ENCODE results near the gene LMNB1. TPM values are rescaled to one million over a fixed set of nuclear protein-coding genes. Genes with fewer than 3 reads are reported as not detected.

The LMNB1 gene
- total and polyA plus RNA-seq, 2 of the 13 experiments (the other 11 are each of a cell fraction or from before 2014, with no cell fraction given), result 12.5 to 159 TPM

GRCh38 chr5:126777975-126778674 lies 1.2 kb downstream of the LMNB1 start (continued):
- TF ChIP-seq CENPX (CRISPR knock-in tag; IDR thresholded peaks at IDR 0.05), result no peak
- TF ChIP-seq STAT5B (CRISPR knock-in tag; IDR thresholded peaks at IDR 0.05), result no peak
- peak; percentile 74; the same call in 1 of the 2 replicates for TF ChIP-seq HOXA3 (CRISPR knock-in tag; IDR thresholded peaks at IDR 0.05)
- TF ChIP-seq PBX2 (CRISPR knock-in tag; IDR thresholded peaks at IDR 0.05), result no peak
- no peak for TF ChIP-seq IKZF1 (IDR thresholded peaks at IDR 0.05)
- no peak for TF ChIP-seq MEF2D (CRISPR knock-in tag; IDR thresholded peaks at IDR 0.05)
- no peak for TF ChIP-seq LRRFIP1 (CRISPR knock-in tag; conservative IDR thresholded peaks at IDR 0.05)
- TF ChIP-seq CBX5 (CRISPR knock-in tag; IDR thresholded peaks at IDR 0.05; ENCODE audit: borderline replicate concordance), result no peak
- peak; percentile 49 for TF ChIP-seq AGO2 (optimal IDR thresholded peaks at IDR 0.05; ENCODE audit: low read depth, low read length)
- TF ChIP-seq EHMT2 (IDR thresholded peaks at IDR 0.05; ENCODE audit: borderline replicate concordance, low read depth, low read length), result no peak
- peak; percentile 33; the same call in 1 of the 2 replicates for TF ChIP-seq HOMEZ (CRISPR knock-in tag; IDR thresholded peaks at IDR 0.05; ENCODE audit: low read depth)
- peak; percentile 40; the same call in 1 of the 2 replicates for TF ChIP-seq ZBTB21 (CRISPR knock-in tag; IDR thresholded peaks at IDR 0.05)
- TF ChIP-seq, protein P1, sequence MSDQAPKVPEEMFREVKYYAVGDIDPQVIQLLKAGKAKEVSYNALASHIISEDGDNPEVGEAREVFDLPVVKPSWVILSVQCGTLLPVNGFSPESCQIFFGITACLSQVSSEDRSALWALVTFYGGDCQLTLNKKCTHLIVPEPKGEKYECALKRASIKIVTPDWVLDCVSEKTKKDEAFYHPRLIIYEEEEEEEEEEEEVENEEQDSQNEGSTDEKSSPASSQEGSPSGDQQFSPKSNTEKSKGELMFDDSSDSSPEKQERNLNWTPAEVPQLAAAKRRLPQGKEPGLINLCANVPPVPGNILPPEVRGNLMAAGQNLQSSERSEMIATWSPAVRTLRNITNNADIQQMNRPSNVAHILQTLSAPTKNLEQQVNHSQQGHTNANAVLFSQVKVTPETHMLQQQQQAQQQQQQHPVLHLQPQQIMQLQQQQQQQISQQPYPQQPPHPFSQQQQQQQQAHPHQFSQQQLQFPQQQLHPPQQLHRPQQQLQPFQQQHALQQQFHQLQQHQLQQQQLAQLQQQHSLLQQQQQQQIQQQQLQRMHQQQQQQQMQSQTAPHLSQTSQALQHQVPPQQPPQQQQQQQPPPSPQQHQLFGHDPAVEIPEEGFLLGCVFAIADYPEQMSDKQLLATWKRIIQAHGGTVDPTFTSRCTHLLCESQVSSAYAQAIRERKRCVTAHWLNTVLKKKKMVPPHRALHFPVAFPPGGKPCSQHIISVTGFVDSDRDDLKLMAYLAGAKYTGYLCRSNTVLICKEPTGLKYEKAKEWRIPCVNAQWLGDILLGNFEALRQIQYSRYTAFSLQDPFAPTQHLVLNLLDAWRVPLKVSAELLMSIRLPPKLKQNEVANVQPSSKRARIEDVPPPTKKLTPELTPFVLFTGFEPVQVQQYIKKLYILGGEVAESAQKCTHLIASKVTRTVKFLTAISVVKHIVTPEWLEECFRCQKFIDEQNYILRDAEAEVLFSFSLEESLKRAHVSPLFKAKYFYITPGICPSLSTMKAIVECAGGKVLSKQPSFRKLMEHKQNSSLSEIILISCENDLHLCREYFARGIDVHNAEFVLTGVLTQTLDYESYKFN (CRISPR knock-in tag; conservative IDR thresholded peaks at IDR 0.05), result no peak
- TF ChIP-seq, protein P2, sequence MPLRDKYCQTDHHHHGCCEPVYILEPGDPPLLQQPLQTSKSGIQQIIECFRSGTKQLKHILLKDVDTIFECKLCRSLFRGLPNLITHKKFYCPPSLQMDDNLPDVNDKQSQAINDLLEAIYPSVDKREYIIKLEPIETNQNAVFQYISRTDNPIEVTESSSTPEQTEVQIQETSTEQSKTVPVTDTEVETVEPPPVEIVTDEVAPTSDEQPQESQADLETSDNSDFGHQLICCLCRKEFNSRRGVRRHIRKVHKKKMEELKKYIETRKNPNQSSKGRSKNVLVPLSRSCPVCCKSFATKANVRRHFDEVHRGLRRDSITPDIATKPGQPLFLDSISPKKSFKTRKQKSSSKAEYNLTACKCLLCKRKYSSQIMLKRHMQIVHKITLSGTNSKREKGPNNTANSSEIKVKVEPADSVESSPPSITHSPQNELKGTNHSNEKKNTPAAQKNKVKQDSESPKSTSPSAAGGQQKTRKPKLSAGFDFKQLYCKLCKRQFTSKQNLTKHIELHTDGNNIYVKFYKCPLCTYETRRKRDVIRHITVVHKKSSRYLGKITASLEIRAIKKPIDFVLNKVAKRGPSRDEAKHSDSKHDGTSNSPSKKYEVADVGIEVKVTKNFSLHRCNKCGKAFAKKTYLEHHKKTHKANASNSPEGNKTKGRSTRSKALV (CRISPR knock-in tag; IDR thresholded peaks at IDR 0.05), result peak; percentile 89
- no peak for TF ChIP-seq POLR2AphosphoS2 (IDR thresholded peaks at IDR 0.05; ENCODE audit: low read depth, low read length)
- TF ChIP-seq MEIS1 (CRISPR knock-in tag; IDR thresholded peaks at IDR 0.05; ENCODE audit: borderline replicate concordance), result no peak
- TF ChIP-seq, protein P3, sequence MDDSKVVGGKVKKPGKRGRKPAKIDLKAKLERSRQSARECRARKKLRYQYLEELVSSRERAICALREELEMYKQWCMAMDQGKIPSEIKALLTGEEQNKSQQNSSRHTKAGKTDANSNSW (CRISPR knock-in tag; IDR thresholded peaks at IDR 0.05; ENCODE audit: borderline replicate concordance), result no peak
